Activated B cell treated with CpG ODN at 0.5 μM for 24 hours (primary cell): Measurements from ENCODE around the gene MTUS2. TPM values are rescaled to one million over a fixed set of nuclear protein-coding genes. Genes with fewer than 3 reads are reported as not detected.

Source experiments
- ATAC-seq: fragments of 200-7000 bp; cut with Tn5 transposase; one replicate; pipeline ENCODE4 v1.10.0; 2021; ENCODE audit warnings: low read depth, mild to moderate bottlenecking, moderate library complexity
- CTCF ChIA-PET: fragments of 350-600 bp; sonication (Branson Sonifier 250); formaldehyde crosslinking; loops from one replicate; lab custom pipeline; 2021; ENCODE audit warnings: antibody characterized with exemption; lab: Charles Lee
- POLR2A ChIA-PET: fragments of 350-600 bp; sonication (Branson Sonifier 250); formaldehyde crosslinking; loops from one replicate; lab custom pipeline; 2021; ENCODE audit warnings: antibody characterized with exemption; lab: Charles Lee
- DNase-seq: peaks from one replicate; pipeline ENCODE4 v3.0.0; 2022
- H3K27ac Mint-ChIP-seq: one replicate; pipeline ENCODE4 v1.8.0; 2020; ENCODE audit warnings: mixed read lengths
- H3K27me3 Mint-ChIP-seq: one replicate; pipeline ENCODE4 v1.8.0; 2021; ENCODE audit warnings: mixed read lengths
- H3K36me3 Mint-ChIP-seq: one replicate; pipeline ENCODE4 v1.8.0; 2021; ENCODE audit warnings: low read depth, mixed read lengths
- H3K4me1 Mint-ChIP-seq: one replicate; pipeline ENCODE4 v1.8.0; 2021; ENCODE audit warnings: mixed read lengths
- H3K4me3 Mint-ChIP-seq: one replicate; pipeline ENCODE4 v1.8.0; 2020; ENCODE audit warnings: mild to moderate bottlenecking, mixed read lengths
- H3K9me3 Mint-ChIP-seq: one replicate; pipeline ENCODE4 v1.8.0; 2020; ENCODE audit warnings: mixed read lengths
- CTCF ChIP-seq: fragments of 200-600 bp; IDR thresholded peaks from one replicate; pipeline ENCODE4 v1.8.0; 2022; ENCODE audit warnings: antibody characterized with exemption, mild to moderate bottlenecking
- intact Hi-C: fragments of 100-400 bp; cut with micrococcal nuclease; formaldehyde crosslinking; loops from one replicate; pipeline ENCODE4 v1.15.1; 2024
- total RNA-seq: library from RNA; stranded (reverse); gene quantifications from 2 replicates; pipeline ENCODE4 v1.2.3, GENCODE V29; 2022

The MTUS2 gene
- total RNA-seq, 1 donor from 2014 or later = not detected

DNA sequence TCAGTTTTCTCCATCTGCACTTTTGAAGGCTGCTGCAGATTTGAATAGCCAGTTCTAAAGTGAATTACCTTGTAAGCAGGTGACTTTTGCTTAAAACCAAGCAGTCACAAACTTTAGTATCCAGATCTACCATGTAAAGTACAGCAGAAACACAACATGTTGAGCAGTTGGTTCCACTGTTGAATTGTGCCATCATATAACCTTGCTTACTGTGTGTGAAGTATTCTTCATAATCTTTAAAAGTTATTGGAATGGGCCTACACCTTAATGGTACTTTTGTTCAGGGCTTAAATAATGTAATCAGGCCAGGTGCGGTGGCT, 23.2 kb upstream of the MTUS2 start:
- POLR2A ChIA-PET = interaction anchor here (0.5 to 0.7 kb wide), 3 partner anchors 319 to 1065 kb away, joined by 3 to 10 read pairs (median 8); no protein-coding TSS in a partner anchor
- ATAC-seq (no peak), DNase-seq (no peak)
- CTCF ChIA-PET = interaction anchor here (0.7 to 5.9 kb wide), 12 partner anchors 10 to 970 kb away, joined by 3 to 79 read pairs (median 4); no protein-coding TSS in a partner anchor
- Mint-ChIP-seq H3K4me3 (no peak overlapping the region), H3K9me3 (no peaks in the 10 kb centered on the region), H3K4me1 (no peaks in the 10 kb centered on the region), H3K27ac (no peak overlapping the region), H3K36me3 (no peaks in the 10 kb centered on the region), H3K27me3 (peaks cover 10% of the 10 kb centered on the region)
- intact Hi-C loops = loop anchor here (1.0 to 10.0 kb wide), 6 partner anchors 118 to 1434 kb away; partner anchors contain the start of genes FLT1 and URAD
- TF ChIP-seq CTCF = no peak

- Mint-ChIP-seq H3K9me3 (peaks cover 31% of the 10 kb centered on the region), H3K27ac (no peak overlapping the region), H3K4me1 (no peaks in the 10 kb centered on the region), H3K36me3 (no peaks in the 10 kb centered on the region), H3K27me3 (peaks cover 23% of the 10 kb centered on the region), H3K4me3 (no peak overlapping the region)
- POLR2A ChIA-PET = no interaction called here
- intact Hi-C loops = no loop called here
- ATAC-seq (no peak), DNase-seq (no peak)
- CTCF ChIA-PET = no interaction called here
- TF ChIP-seq CTCF = no peak
These were observed 14.8 kb upstream of the MTUS2 start for GRCh38 chr13:28805193-28805819.

DNA sequence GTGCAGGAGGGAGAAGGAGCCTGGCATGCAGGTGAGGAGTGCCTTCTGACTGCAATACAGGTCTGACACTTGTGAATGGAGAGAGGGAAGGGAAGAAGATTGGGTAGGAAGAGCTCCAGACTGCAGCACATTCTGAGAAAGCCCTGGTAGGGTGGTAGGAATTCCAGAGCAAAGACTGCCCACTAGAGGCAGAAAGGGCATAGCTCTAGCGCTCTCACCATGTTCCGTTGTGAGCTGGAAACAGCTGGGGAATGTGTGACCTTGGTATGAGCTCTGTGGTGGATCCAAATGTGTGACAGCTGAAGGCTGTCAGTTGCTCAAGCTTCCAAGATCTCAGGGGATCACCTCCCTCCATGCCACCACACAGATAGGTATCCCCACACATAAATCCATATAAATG, 2.9 kb upstream of the MTUS2 start:
- no peak overlapping the region for H3K27ac Mint-ChIP-seq
- no peak for ATAC-seq
- H3K36me3 Mint-ChIP-seq = no peaks in the 10 kb centered on the region
- intact Hi-C loops = no loop called here
- TF ChIP-seq CTCF = no peak
- POLR2A ChIA-PET = no interaction called here
- H3K27me3 Mint-ChIP-seq = peaks cover 45% of the 10 kb centered on the region
- H3K4me1 Mint-ChIP-seq = peaks cover 11% of the 10 kb centered on the region
- no peak for DNase-seq
- no peak overlapping the region for H3K4me3 Mint-ChIP-seq
- peaks cover 5% of the 10 kb centered on the region for H3K9me3 Mint-ChIP-seq
- CTCF ChIA-PET = no interaction called here

- Mint-ChIP-seq H3K27me3 (peaks cover 58% of the 10 kb centered on the region), H3K36me3 (no peaks in the 10 kb centered on the region), H3K4me3 (no peak overlapping the region), H3K4me1 (peaks cover 11% of the 10 kb centered on the region), H3K27ac (no peak overlapping the region), H3K9me3 (peaks cover 9% of the 10 kb centered on the region)
- ATAC-seq (no peak), DNase-seq (no peak)
- ChIA-PET CTCF (no interaction called here), POLR2A (no interaction called here)
- TF ChIP-seq CTCF = no peak
- intact Hi-C loops = no loop called here
These were observed 951 bp upstream of the MTUS2 start for GRCh38 chr13:28819046-28819730.

- Mint-ChIP-seq H3K36me3 (no peaks in the 10 kb centered on the region), H3K27me3 (peaks cover 57% of the 10 kb centered on the region), H3K27ac (no peak overlapping the region), H3K4me3 (no peak overlapping the region), H3K4me1 (peaks cover 11% of the 10 kb centered on the region), H3K9me3 (peaks cover 10% of the 10 kb centered on the region)
- intact Hi-C loops = loop anchor here (2.0 kb wide), 1 partner anchor 549 kb away; no protein-coding TSS in a partner anchor
- ATAC-seq (peak; percentile 75), DNase-seq (peak; percentile 26)
- POLR2A ChIA-PET = no interaction called here
- CTCF ChIA-PET = no interaction called here
- TF ChIP-seq CTCF = no peak
These were observed 422 bp upstream of the MTUS2 start for GRCh38 chr13:28819735-28820098.
